ENCODE measurements around the gene VSTM5. TPM values are rescaled to one million over a fixed set of nuclear protein-coding genes. Genes with fewer than 3 reads are reported as not detected.
A peak's percentile ranks its signal among the peaks of the same experiment; 100 is the strongest.

Gene VSTM5
- total and polyA plus RNA-seq, 8 donors: 0.31 to 6.2 (median 0.83) TPM; not detected in 2

GRCh38 chr11:93838967-93839366 lies 11.5 kb downstream of the VSTM5 start:
- no peak overlapping the region for H3K4me3 ChIP-seq
- no peak overlapping the region for H3K27ac ChIP-seq
- TF ChIP-seq, protein P1, sequence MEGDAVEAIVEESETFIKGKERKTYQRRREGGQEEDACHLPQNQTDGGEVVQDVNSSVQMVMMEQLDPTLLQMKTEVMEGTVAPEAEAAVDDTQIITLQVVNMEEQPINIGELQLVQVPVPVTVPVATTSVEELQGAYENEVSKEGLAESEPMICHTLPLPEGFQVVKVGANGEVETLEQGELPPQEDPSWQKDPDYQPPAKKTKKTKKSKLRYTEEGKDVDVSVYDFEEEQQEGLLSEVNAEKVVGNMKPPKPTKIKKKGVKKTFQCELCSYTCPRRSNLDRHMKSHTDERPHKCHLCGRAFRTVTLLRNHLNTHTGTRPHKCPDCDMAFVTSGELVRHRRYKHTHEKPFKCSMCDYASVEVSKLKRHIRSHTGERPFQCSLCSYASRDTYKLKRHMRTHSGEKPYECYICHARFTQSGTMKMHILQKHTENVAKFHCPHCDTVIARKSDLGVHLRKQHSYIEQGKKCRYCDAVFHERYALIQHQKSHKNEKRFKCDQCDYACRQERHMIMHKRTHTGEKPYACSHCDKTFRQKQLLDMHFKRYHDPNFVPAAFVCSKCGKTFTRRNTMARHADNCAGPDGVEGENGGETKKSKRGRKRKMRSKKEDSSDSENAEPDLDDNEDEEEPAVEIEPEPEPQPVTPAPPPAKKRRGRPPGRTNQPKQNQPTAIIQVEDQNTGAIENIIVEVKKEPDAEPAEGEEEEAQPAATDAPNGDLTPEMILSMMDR (IDR thresholded peaks at IDR 0.05): no peak
- TF ChIP-seq POLR2A (IDR thresholded peaks at IDR 0.05) (no peak), EP300 (IDR thresholded peaks at IDR 0.05) (no peak), POLR2AphosphoS5 (IDR thresholded peaks at IDR 0.05) (no peak)
- DNase-seq: no peak
- peaks cover 0 to 8% (median 0%) of the 10 kb centered on the region in 4 donors for H3K4me1 ChIP-seq
- no peaks in the 10 kb centered on the region for H3K9me3 ChIP-seq
- H3K27me3 ChIP-seq: no peaks in the 10 kb centered on the region
- intact Hi-C loops (cut with DNase I; ENCODE audit: low total_unique reads): no loop called here
- H3K36me3 ChIP-seq: no peaks in the 10 kb centered on the region
- 84 to 96% (median 95%) methylated on average over 8 of the region's 8 CpGs for WGBS, 5 donors

GRCh38 chr11:93832780-93833179 lies 17.6 kb downstream of the VSTM5 start:
- Histone ChIP-seq H3K27me3 (no peaks in the 10 kb centered on the region), H3K4me3 (no peak overlapping the region), H3K27ac (no peak overlapping the region), H3K9me3 (no peaks in the 10 kb centered on the region), H3K4me1 (peaks cover 0 to 10% (median 4%) of the 10 kb centered on the region in 4 donors), H3K36me3 (no peaks in the 10 kb centered on the region)
- WGBS, 5 donors: 90 to 94% (median 93%) methylated on average over 1 of the region's 1 CpG
- intact Hi-C loops (cut with DNase I; ENCODE audit: low total_unique reads): no loop called here
- no peak for DNase-seq
- TF ChIP-seq POLR2AphosphoS5 (IDR thresholded peaks at IDR 0.05): no peak

DNA sequence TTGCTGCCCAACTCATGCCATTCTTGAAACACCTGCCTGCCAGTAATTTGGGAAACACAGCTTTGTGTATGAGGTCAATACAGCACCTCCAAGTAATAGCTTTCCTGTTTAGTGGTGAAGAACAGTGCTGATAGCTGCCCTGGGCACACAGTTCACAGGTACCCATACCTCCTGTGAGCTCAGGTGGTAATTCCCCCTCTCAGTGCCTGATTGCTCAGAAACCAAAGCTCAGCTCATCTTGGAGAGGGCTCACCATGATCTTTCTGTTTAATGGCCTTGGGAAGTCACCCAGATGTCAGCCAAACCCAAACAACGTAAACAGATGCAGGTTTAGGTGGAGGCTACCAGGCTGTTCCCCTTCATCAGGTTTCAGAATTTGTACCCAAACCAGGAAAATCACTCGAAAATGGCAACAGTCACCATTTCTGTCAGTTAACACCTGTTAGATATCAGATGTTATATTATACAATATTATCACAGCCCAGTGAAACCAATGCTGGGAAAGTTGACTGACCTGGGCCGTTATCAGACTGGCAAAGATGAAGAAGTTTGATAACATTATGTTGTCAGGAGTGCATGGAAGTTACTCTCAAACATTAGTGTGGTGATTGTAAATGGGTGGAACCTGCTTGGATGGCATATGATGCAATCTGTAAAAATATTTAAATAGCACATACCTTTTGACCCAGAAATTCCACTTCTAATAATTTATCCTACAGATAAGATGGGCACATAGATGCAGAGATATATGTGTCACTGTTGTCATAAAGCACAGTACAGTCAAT lies 18.9 kb downstream of the VSTM5 start:
- Histone ChIP-seq H3K27ac (no peak overlapping the region), H3K4me1 (peaks cover 0 to 10% (median 4%) of the 10 kb centered on the region in 4 donors), H3K4me3 (no peak overlapping the region), H3K27me3 (no peaks in the 10 kb centered on the region), H3K9me3 (no peaks in the 10 kb centered on the region), H3K36me3 (no peaks in the 10 kb centered on the region)
- intact Hi-C loops (cut with DNase I; ENCODE audit: low total_unique reads): no loop called here
- peak in 1 of 3 donors; percentile 28 for TF ChIP-seq POLR2AphosphoS5 (IDR thresholded peaks at IDR 0.05)
- TF ChIP-seq EP300 (IDR thresholded peaks at IDR 0.05): no peak
- WGBS, 5 donors: 29 to 64% (median 49%) methylated on average over 3 of the region's 3 CpGs
- DNase-seq: no peak

DNA sequence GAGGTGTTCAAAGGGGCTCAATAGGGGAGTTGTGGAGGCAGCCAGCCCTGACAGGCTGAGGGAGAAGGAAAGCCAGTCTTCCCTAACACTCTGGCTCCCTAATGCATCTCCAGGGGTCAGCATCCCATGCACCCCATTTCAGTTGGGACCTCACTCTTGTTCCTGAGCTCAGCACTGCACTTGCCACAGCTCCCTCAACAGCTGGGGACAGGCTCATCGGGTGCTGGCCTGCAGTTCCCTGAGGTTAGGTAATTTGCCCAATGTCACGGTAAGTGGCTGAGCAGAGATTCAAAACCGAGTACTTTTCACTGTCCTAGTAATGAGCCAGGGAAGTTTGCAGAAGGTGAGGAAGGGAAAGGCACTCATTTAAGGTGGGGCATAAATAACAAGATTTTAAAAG lies 20.8 kb downstream of the VSTM5 start:
- intact Hi-C loops (cut with DNase I; ENCODE audit: low total_unique reads): no loop called here
- TF ChIP-seq POLR2AphosphoS5 (IDR thresholded peaks at IDR 0.05): no peak
- TF ChIP-seq EP300 (IDR thresholded peaks at IDR 0.05): no peak
- no peak for TF ChIP-seq POLR2A (IDR thresholded peaks at IDR 0.05)
- TF ChIP-seq, protein P1 (IDR thresholded peaks at IDR 0.05): no peak
- Histone ChIP-seq H3K9me3 (no peaks in the 10 kb centered on the region), H3K36me3 (no peaks in the 10 kb centered on the region), H3K4me3 (no peak overlapping the region), H3K4me1 (peaks cover 0 to 10% (median 4%) of the 10 kb centered on the region in 4 donors), H3K27ac (no peak overlapping the region), H3K27me3 (no peaks in the 10 kb centered on the region)
- WGBS, 5 donors: 62 to 79% (median 74%) methylated on average over 3 of the region's 3 CpGs
- no peak for DNase-seq

DNA sequence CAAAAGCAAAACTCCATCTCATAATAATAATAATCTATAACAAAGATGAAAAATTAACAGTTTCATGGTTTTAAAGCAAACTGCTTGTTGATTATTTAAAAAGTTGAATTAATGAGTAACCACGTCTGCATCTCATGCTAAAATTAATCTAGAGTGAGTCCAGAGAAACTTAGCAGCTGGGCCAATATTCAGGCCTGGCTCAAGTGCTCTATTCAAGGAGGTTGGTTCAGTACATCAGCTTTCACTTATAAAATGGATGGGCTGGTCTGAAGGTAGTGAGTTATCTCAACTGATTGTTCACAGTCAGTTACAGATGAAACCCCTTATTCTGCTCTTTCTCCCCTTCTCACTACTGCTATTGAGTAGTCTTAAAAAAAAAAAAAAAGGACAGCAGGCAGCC lies 23.1 kb downstream of the VSTM5 start:
- DNase-seq: no peak
- H3K27me3 ChIP-seq: no peaks in the 10 kb centered on the region
- H3K9me3 ChIP-seq: no peaks in the 10 kb centered on the region
- H3K4me1 ChIP-seq: peaks cover 0 to 10% (median 4%) of the 10 kb centered on the region in 4 donors
- H3K4me3 ChIP-seq: no peak overlapping the region
- intact Hi-C loops (cut with DNase I; ENCODE audit: low total_unique reads): no loop called here
- TF ChIP-seq, protein P1 (IDR thresholded peaks at IDR 0.05): no peak
- TF ChIP-seq POLR2A (IDR thresholded peaks at IDR 0.05) (no peak), POLR2AphosphoS5 (IDR thresholded peaks at IDR 0.05) (no peak), EP300 (IDR thresholded peaks at IDR 0.05) (no peak)
- H3K36me3 ChIP-seq: no peaks in the 10 kb centered on the region
- WGBS, 5 donors: 83 to 100% (median 89%) methylated on average over 1 of the region's 1 CpG
- no peak overlapping the region for H3K27ac ChIP-seq

Data from stomach (tissue), 9 donors.